Psoas muscle (tissue), 8 donors: ENCODE data around the gene CRLF1. TPM values are rescaled to one million over a fixed set of nuclear protein-coding genes. Genes with fewer than 3 reads are reported as not detected.

Source experiments
- ATAC-seq, 4 donors: fragments of 200-7000 bp; cut with Tn5 transposase; one replicate each; pipeline ENCODE4 v1.9.1; 2020; ENCODE audit warnings: moderate library complexity in 3 of 4, mild to moderate bottlenecking in 2 of 4
- DNase-seq, 2 donors: peaks; one replicate each; pipeline ENCODE4 v3.0.0-alpha.2; 2020
- H3K27ac ChIP-seq: fragments of 200-600 bp; one replicate; pipeline ENCODE4 v1.8.0; 2022
- H3K27me3 ChIP-seq, 3 donors: fragments of 200-600 bp in 1 of 3; one replicate each; pipeline versions ENCODE4 v1.6.1 to v1.8.0; 2013 to 2022; ENCODE audit warnings: low read length in 2 of 3, mild to moderate bottlenecking in 2 of 3, moderate library complexity in 1 of 3; ENCODE audit not compliant: insufficient read depth in 3 of 3
- H3K36me3 ChIP-seq, 2 donors: fragments of 200-600 bp in 1 of 2; one replicate each; pipeline versions ENCODE4 v1.6.1 to v1.8.0; 2013 to 2022; ENCODE audit warnings: low read depth in 1 of 2, mild to moderate bottlenecking in 1 of 2, moderate library complexity in 1 of 2; ENCODE audit not compliant: insufficient read depth in 1 of 2
- H3K4me1 ChIP-seq: fragments of 200-600 bp; one replicate; pipeline ENCODE4 v1.8.0; 2022
- H3K4me3 ChIP-seq: fragments of 200-600 bp; one replicate; pipeline ENCODE4 v1.8.0; 2022; ENCODE audit warnings: mild to moderate bottlenecking
- H3K9me3 ChIP-seq: fragments of 200-600 bp; one replicate; pipeline ENCODE4 v1.8.0; 2022
- CTCF ChIP-seq: fragments of 200-600 bp; IDR thresholded peaks from one replicate; pipeline ENCODE4 v1.8.0; 2022; ENCODE audit warnings: antibody characterized with exemption
- WGBS, 3 donors: extraction: QIAGEN DNeasy Blood & Tissue Kit; methylation state at CpG; one replicate each; pipeline versions ENCODE4 v1.1.6 to v1.1.7; 2013; 5-methylcytosine and 5-hydroxymethylcytosine counted together
- intact Hi-C, 2 donors: fragments of 100-400 bp; cut with DNase I; formaldehyde crosslinking; loops; one replicate each; pipeline versions ENCODE4 v1.11.0 to v1.14.2; 2022
- polyA plus RNA-seq, 3 donors: library from polyadenylated mRNA; stranded (reverse); fragments of 200-250 nt; gene quantifications; one replicate each; pipeline ENCODE4 v1.2.3, GENCODE V29; 2013
- total RNA-seq, 4 donors: library from RNA; stranded (reverse); fragmentation: NEBNext Ultra II Directional in 2 of 4; extraction: Animal tissue kit (Norgen Biotek cat#: 25700) in 2 of 4; gene quantifications; one replicate each; pipeline versions ENCODE4 v1.2.1 to v1.2.4, GENCODE V29; 2021 to 2023
- donor health status: healthy with polysubstance abuse.
- donor health status: DM: no; HTN: no; CAD: no; lungs with moderate emphysema.
- donor health status: Bipolar disorder and iron deficiency.
- donor health status: healthy.
- donor health status: DM: yes; HTN: yes; CAD: no.
- donor health status: DM: no; HTN: no; CAD: no.
- donor health status: DM: no; HTN: no; CAD: no.
- donor health status: DM: yes; HTN: yes; CAD: no.

Gene CRLF1
- total and polyA plus RNA-seq, 7 donors: 8.3 to 28.4 (median 15.6) TPM

- DNase-seq: no peak
- TF ChIP-seq CTCF: no peak
- peak in 3 of 4 donors; percentile 0 to 2 (median 0) for ATAC-seq
- intact Hi-C loops: no loop called here
- 25 to 31% (median 27%) methylated on average over 16 of the region's 16 CpGs for WGBS, 3 donors
- Histone ChIP-seq H3K4me1 (peaks cover 5% of the 10 kb centered on the region), H3K27ac (peak overlapping the region; percentile 87), H3K9me3 (no peaks in the 10 kb centered on the region), H3K36me3 (peaks cover 4 to 16% of the 10 kb centered on the region in 2 donors), H3K4me3 (peak overlapping the region; percentile 78), H3K27me3 (no peaks in the 10 kb centered on the region)
Measured at GRCh38 chr19:18587962-18588610, 18.5 kb downstream of the CRLF1 start.

- no peak overlapping the region for H3K4me3 ChIP-seq
- intact Hi-C loops: no loop called here
- TF ChIP-seq CTCF: no peak
- H3K4me1 ChIP-seq: peaks cover 5% of the 10 kb centered on the region
- H3K9me3 ChIP-seq: no peaks in the 10 kb centered on the region
- H3K36me3 ChIP-seq: peaks cover 4 to 16% of the 10 kb centered on the region in 2 donors
- H3K27ac ChIP-seq: peak overlapping the region; percentile 87
- DNase-seq (no peak), ATAC-seq (no peak)
- WGBS, 3 donors: 91 to 92% (median 92%) methylated on average over 12 of the region's 12 CpGs
- H3K27me3 ChIP-seq: no peaks in the 10 kb centered on the region
Measured at GRCh38 chr19:18587561-18587960, 19.0 kb downstream of the CRLF1 start.

GRCh38 chr19:18586306-18586705, 20.3 kb downstream of the CRLF1 start:
- ATAC-seq (no peak), DNase-seq (no peak)
- no peaks in the 10 kb centered on the region for H3K27me3 ChIP-seq
- peaks cover 4 to 7% of the 10 kb centered on the region in 2 donors for H3K36me3 ChIP-seq
- no peaks in the 10 kb centered on the region for H3K9me3 ChIP-seq
- 65 to 82% (median 73%) methylated on average over 2 of the region's 2 CpGs for WGBS, 3 donors
- intact Hi-C loops: no loop called here
- no peak overlapping the region for H3K27ac ChIP-seq
- peaks cover 5% of the 10 kb centered on the region for H3K4me1 ChIP-seq
- H3K4me3 ChIP-seq: no peak overlapping the region
- no peak for TF ChIP-seq CTCF

GRCh38 chr19:18580311-18580710, 26.3 kb downstream of the CRLF1 start:
- no peaks in the 10 kb centered on the region for H3K9me3 ChIP-seq
- H3K4me1 ChIP-seq: no peaks in the 10 kb centered on the region
- H3K27ac ChIP-seq: no peak overlapping the region
- 67 to 72% (median 69%) methylated on average over 7 of the region's 7 CpGs for WGBS, 3 donors
- no peak overlapping the region for H3K4me3 ChIP-seq
- peaks cover under 1 to 33% of the 10 kb centered on the region in 2 donors for H3K36me3 ChIP-seq
- no peaks in the 10 kb centered on the region for H3K27me3 ChIP-seq
- no peak for DNase-seq
- ATAC-seq: no peak
- intact Hi-C loops: no loop called here
- TF ChIP-seq CTCF: no peak

- H3K36me3 ChIP-seq: peaks cover 4 to 57% of the 10 kb centered on the region in 2 donors
- WGBS, 3 donors: 81 to 89% (median 82%) methylated on average over 21 of the region's 21 CpGs
- H3K27me3 ChIP-seq: no peaks in the 10 kb centered on the region
- intact Hi-C loops: no loop called here
- H3K4me1 ChIP-seq: peaks cover 13% of the 10 kb centered on the region
- H3K4me3 ChIP-seq: no peak overlapping the region
- no peak for TF ChIP-seq CTCF
- H3K9me3 ChIP-seq: no peaks in the 10 kb centered on the region
- DNase-seq: no peak
- no peak for ATAC-seq
- H3K27ac ChIP-seq: no peak overlapping the region
Measured at GRCh38 chr19:18577365-18577914, 29.2 kb downstream of the CRLF1 start.
